Midbrain (tissue), 1 donor: ENCODE data around the gene C12orf76.
"Not testable (repeated sequence)": the region's sequence is repeated elsewhere in the genome, so short reads cannot be mapped to it uniquely, and the experiment has no call there.

Experiments used
- DNase-seq: peaks from one replicate; lab custom pipeline; 2025; lab: John Stamatoyannopoulos, UW

Gene C12orf76, protein sequence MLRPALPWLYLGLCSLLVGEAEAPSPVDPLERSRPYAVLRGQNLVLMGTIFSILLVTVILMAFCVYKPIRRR

DNA sequence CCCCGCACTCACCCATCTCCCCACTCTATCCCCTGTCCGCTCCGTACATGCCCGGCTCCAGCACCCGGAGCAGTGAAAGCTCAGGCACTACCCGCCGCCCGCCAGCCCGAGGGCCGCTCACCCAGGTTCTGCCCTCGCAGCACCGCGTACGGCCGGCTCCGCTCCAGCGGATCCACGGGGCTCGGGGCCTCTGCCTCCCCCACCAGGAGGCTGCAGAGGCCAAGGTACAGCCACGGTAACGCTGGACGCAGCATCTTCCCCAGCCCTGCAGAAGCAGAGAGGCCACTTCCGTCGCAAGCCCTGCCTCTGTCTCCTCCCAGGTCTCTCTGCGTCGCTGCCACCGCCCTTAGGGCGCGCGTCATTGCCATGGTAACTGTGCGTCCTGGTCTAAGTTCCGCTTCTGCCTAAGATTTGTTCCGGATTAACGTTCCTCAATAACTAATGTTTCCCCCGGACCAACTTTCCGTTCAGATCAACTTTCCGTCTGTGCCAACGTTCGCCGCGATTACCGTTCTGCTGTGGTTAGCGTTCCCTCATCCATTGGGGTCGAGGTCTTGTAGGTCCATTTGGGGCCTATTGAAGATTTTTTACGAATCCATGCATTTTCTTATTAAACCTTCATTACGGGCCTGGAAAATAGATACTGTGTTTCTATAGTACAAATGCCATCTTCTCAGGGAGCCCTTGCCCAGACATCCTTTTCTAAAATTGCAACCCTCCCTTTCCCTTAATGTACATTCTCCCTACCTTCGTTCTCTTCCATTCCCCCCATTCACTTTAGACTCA is at the start of gene C12orf76:
TSS of gene C12orf76 (minus strand) at position 281 of the 786 bp plus-strand sequence. CDS start at position 254, 27 bp downstream.
- peak; percentile 96 for DNase-seq

DNA sequence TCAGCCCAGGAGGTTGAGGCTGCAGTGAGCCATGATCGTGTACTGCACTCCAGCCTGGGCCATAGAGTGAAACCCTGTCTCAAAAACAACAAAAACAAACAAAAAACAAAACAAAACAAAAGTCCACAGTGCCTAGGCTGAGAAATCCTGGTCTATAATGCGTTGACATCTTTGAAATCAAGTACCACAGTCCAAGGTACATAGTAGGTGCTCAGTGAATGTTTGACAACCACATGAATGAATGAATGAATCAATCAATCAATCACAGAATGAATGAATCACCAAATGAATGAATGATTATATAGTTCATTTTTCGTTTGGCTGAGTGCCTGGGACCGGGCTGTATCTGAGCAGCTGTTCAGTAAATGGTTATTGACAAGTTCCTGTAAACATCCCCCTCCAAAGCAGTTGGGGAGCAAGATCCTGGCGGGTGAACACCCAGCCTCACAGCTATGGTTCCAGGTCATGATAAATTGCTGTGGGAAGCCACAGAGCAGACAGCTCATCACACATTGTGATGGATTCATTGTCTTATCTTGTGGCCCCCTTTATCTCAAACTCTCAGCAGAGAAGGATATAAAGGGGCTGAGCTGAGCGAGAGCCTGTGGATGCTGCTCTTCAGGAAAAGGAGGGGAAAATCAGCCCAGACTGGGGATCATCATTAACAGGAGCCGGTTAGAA is 45.4 kb upstream of the C12orf76 start:
- no peak for DNase-seq

DNA sequence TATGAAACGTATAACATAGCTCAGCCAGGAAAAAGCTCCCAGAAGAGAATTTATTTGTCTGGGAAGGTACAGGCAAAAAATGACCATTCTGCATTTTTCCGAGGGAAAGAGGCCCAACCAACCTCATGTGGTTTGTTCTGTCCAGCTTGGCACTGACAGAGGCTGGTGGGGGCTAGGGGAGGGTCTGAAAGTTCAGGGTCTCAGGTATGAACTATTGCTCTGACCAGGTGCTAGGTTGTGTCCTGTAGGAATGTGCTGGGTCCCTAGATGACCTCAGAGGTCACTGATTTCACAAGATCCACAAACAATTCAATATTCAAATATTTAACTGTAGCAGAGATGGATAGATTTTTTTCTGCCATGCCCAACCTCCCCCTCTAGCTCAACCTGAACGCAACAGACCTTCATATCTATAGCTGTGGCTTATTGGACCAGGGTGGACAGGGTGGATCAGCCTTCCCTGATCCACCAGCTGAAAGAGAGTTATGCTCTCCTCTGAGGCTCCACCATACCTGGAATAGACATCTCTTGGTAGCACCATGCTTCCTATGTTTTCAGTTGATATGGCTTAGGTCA is 42.9 kb upstream of the C12orf76 start:
- DNase-seq, result no peak

DNA sequence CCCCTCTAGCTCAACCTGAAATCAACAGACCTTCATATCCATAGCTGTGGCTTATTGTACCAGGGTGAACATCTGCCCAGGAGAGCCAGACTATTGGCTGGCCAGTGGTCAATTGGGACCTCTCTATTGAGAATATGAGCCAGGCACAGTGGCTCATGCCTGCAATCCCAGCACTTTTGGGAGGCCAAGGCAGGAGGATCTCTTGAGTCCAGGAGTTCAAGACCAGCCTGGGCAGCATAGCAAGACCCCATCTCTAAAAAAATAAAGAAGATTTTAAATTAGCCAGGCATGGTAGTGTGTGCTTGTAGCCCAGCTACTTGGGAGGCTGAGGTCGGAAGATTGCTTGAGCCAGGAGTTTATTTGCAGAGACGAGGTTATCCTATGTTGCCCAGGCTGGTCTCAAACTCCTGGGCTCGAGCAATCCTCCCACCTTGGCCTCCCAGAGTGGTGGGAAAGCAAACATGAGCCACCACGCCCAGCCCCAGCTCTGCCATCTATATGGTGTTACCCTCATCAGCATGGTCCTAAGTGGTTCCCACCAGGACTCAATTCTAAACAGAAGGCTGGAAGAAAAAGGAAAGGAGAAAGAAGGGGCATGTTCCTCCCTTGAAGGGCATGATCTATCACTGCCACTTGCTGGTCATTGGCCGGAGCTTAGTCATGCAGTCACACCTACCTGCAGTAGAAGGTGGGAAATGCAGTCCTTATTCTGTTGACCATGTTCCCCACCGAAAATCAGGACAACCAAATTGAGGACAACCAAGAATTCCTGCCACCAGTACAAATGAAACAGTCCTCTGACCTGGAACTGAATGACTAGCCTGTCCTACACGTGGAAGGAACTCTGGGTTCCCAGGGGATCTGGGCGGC is 42.2 kb upstream of the C12orf76 start:
- no peak for DNase-seq

DNA sequence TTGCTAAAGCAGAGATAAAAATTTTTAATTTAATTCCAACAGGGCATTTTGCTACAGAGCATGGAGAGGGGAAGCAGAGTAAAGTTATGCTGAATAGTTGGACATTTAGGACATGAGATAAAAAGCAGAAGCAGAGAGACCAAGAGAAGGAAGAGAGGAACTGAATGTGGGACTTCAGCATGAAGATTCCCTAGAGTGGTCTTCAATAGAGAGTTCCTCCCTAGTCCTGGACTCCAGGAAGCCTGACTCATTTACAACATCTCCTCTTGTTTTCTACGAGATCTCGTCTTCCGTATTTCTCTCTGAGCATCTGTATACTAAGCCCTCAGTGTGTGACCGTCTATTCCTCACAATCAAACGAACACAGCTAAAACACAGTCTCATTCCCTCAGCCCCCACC is 40.6 kb upstream of the C12orf76 start:
- peak; percentile 21 for DNase-seq

DNA sequence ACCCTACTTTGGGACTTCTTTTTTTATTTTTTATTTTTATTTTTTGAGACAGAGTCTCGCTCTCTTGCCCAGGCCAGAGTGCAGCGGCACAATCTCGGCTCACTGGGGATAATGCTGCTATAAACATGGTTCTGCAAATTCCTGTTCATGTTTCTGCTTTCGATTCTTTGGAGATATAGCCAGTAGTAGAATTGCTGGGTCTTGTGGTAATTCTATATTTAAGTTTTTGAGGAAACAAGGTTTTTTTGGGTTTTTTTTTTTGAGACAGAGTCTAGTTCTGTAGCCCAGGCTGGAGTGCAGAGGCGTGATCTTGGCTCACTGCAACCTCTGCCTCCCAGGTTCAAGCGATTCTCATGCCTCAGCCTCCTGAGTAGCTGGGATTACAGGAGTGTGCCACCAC is 39.9 kb upstream of the C12orf76 start:
- peak; percentile 10 for DNase-seq

GRCh38 chr12:110084314-110085015 is 36.1 kb upstream of the C12orf76 start:
- no peak for DNase-seq

DNA sequence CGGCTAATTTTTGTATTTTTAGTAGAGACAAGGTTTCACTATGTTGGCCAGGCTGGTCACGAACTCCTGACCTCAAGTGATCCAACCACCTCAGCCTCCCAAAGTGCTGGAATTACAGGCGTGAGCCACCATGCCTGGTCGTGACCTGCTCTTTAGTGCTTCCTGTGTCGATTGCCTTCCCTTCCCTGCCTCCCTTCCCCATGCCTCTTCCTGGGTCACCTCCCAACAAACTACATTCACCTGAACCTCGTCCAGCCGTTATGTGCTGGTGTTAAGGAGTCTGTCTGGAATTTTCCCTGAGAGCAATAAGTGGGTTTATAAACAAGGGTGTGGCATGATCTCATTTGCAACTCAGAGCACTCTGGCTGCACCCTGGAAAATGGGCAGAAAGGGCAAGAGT is 32.1 kb upstream of the C12orf76 start:
- no peak for DNase-seq

GRCh38 chr12:110079477-110080400 is 31.4 kb upstream of the C12orf76 start:
- DNase-seq, result peak; percentile 92

DNA sequence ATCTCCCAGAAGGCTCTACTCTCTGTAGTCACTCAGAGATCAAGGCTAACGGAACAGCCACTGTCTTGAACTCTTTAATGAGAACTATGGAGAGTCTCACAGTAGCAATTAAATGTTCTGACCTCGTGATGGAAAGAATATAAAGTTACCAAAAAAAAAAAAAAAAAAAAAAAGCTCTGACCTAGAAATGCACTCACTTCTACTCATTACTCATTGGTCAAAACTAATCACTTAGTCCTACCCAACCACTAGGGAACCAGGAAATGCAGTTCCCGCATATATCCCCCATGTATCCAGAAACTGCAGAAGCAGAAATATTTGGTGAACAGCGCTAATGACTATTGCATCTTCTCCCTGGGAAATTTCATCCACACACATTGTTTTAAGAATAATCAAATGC is 29.5 kb upstream of the C12orf76 start:
- no peak for DNase-seq

DNA sequence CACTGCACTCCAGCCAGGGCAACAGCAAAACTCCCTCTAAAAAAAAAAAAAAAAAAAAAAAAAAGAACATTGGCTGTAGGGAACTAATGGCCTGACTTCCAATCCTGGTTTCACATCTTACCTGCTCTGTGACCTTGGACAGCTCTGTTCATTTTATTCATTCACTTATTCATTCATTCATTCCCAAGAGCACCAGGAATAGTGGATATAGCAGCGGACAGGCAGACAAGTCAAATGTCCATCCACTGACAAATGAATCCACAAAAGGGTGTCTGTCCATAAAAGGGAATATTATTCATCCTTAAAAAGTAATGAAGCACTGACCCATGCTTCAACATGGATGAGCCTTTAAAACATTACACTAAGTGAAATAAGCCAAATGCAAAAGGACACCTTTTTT is 27.6 kb upstream of the C12orf76 start:
- no peak for DNase-seq

GRCh38 chr12:110074089-110074488 is 25.8 kb upstream of the C12orf76 start:
- peak; percentile 45 for DNase-seq

DNA sequence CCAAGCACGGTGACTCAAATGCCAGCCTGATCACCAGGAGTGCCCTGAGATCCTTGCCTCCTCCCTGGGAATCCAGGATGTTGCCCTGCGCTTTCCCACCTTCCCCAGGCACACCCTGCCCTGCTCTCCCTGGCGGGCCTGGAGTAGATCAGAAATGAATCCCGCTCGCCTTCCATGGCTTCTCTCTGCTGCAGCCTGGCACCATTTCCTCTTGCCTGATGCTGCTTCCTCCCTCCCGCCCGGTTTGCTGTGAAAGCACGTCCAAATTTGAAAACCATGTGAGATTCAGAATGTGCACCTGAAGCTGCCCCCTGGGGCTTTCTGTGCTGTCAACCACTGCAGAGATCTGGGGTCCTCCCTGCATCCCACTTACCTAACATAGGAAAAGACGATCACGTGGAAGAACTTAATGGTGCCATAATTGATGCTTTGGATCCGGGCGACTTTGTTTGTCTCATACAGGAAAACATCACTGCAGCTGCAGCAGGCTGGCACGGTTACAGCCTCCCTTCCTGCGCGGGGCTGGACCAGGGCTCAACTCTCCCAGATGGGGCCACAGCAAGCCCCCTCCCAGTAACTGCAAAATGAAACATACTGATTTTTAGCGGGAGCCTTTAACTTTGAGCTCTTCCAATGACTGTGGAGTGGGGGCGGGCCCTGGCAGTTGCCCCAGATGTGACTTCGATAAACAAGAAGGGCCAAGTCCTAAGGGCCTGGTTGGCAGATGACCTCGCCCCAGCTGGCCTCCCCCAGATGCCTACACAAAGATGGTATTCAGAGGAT is 24.9 kb upstream of the C12orf76 start:
- DNase-seq, result peak; percentile 94

GRCh38 chr12:110072636-110073035 is 24.3 kb upstream of the C12orf76 start:
- not testable (repeated sequence) for DNase-seq

DNA sequence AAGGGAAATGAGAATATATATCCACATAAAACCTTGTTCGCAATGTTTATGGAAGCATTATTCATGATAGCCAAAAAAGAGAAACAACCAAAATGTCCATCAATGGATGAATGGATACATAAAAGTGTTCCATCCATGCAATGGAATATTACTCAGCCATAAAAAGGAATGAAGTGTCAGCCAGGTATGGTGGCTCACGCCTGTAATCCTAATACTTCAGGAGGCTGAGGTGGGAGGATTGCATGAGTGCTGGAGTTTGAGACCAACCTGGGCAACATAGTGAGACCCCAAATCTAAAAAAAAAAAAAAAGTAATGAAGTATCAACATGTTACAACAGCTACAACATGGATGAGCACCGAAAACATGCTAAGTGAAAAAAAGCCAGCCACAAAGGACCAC is 23.6 kb upstream of the C12orf76 start:
- DNase-seq, result no peak

- no peak for DNase-seq
These were observed 23.2 kb upstream of the C12orf76 start for GRCh38 chr12:110071504-110071903.

- no peak for DNase-seq
These were observed 20.3 kb upstream of the C12orf76 start for GRCh38 chr12:110068654-110069053.

- DNase-seq, result not testable (repeated sequence)
These were observed 19.8 kb upstream of the C12orf76 start for GRCh38 chr12:110068115-110068514.

- DNase-seq, result no peak
These were observed 19.2 kb upstream of the C12orf76 start for GRCh38 chr12:110067531-110067930.
